Endometrial microvascular endothelial cells (primary cell): Measurements from ENCODE around the gene VRK3. TPM values are rescaled to one million over a fixed set of nuclear protein-coding genes. Genes with fewer than 3 reads are reported as not detected.

Source experiments
- in situ Hi-C: cut with HindIII; loops from 2 replicates; pipeline ENCODE4 v1.10.0; 2017; ENCODE audit warnings: low sequenced_read_pairs, low pct_unique_long_range_greater_than_20kb; ENCODE audit errors: inconsistent ontology term
- total RNA-seq: library from RNA; depleted of rRNA; stranded (reverse); fragments of >200 nt; gene quantifications from one replicate; pipeline ENCODE4 v1.2.3, GENCODE V29; 2015; ENCODE audit errors: inconsistent ontology term

The VRK3 gene
- total RNA-seq, 1 donor from 2014 or later = 44.6 TPM

- in situ Hi-C loops = no loop called here
Observed at GRCh38 chr19:50000038-50000840, 24.9 kb downstream of the VRK3 start.

DNA sequence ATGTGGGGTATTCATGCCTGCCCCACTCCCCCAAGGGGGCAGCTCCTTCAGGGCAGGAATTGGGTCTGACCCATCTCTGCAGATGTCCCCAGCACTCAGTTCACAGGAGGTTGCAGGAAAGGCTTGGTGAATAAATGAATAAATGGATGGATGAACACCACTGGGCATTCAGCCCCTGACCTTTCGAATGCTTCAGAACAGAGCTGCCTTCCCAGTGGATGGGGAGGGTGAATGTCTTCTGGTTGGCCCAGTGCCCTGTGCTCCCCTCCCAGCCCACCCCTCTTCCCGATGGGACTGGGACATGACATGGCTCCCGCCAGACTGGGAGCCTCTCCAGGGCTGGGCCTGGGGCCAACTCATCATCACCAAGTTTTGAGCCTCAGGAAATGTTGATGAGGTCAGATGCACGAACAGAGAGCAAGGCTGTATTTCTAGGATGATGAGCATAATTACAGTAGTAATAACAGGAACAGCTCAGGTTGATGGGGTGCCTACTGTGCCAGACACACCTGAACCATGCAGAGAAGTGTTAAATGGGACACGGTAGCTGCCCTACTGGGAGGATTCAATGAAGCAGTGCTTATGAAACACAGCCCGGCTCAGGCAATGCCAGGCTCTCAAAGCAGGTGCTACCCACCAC is 25.7 kb downstream of the VRK3 start:
- in situ Hi-C loops = no loop called here

GRCh38 chr19:49997709-49998108 is 27.5 kb downstream of the VRK3 start:
- in situ Hi-C loops = no loop called here

GRCh38 chr19:49988433-49988832 is 36.7 kb downstream of the VRK3 start:
- in situ Hi-C loops = no loop called here

GRCh38 chr19:49988007-49988406 is 37.2 kb downstream of the VRK3 start:
- in situ Hi-C loops = no loop called here

- in situ Hi-C loops = no loop called here
Observed at GRCh38 chr19:49987159-49987698, 37.9 kb downstream of the VRK3 start.

GRCh38 chr19:49986354-49986753 is 38.8 kb downstream of the VRK3 start:
- in situ Hi-C loops = no loop called here

DNA sequence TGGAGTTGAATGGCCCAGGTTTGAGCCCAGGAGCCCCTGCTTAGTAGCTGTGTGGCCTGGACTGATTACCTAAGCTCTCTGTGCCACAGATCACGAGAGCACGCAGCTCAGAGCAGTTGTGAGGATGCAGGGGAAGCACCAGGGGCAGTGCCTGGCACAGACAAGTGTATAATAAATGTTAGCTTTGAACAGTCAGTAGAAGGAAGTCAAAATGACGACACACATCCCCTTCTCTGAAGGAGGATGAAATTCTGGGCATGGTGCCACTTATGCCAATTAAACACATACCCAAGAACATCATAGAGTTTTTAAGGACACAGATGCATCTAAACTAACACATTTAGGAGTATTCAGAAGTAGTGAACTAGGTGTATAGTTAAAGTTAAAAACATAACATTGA is 39.3 kb downstream of the VRK3 start:
- in situ Hi-C loops = no loop called here

DNA sequence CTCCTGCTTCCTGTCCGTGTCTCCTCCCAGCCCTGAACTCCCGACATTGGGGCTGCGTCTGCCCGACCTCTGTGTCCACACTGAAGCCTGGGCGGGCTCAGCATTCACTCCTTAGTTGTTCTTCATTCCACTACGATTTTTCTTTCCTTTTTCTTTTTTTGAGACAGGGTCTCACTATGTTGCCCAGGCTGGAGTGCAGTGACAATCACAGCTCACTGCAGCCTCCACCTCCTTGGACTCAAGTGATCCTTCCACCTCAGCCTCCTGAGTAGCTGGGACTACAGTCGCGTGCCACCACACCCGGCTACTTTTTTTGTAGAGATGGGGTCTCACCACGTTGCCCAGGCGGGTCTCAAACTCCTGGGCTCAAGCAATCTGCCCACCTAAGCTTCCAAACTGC is 40.7 kb downstream of the VRK3 start:
- in situ Hi-C loops = no loop called here

DNA sequence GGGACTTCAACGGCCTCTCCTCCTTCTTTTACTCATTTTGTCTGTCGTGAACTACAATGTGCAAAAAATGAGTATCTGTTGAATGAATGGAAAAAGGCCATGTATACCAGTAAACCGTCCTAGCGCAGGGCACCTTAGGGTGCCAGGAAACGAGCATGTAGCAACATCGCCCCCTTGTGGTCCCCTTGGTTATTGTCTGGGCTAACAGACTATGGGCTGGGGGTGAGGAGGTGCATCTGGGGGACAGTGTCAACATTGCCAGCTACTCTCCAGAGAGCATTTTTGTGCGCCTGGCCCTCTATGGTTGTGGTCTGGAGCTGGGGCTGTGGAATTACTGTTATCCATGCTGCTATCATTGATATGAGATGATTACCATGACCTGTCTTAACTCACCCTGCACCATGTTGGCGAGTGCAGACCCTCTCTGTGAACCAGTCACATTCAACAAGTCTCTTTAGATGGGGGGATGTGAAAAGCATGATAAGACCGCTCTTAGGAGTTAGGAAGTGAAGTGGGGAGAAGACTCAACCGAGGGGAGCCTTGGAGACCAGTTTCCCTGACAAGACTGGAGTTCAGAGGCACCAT is 41.4 kb downstream of the VRK3 start:
- in situ Hi-C loops = no loop called here

GRCh38 chr19:49981603-49982593 is 43.3 kb downstream of the VRK3 start:
- in situ Hi-C loops = no loop called here

DNA sequence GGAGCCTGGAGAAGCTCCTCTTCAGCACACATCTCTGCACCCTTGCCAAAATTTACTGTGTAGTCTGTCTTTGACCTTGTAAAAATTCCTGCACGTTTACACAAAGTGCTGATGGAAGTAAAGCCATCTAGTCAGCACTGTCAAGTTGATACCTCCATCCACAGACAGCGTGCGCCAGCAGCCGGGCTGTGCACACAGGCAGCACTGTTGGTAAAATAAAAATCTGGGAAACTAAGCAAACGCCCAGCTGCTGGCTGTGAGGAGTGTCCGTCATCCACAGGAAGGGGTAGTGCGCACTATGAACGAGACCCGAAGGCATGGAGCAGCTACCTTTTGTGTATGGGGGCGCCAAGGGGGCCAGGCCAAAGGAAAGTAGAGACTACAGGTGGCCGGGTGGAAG is 46.8 kb downstream of the VRK3 start:
- in situ Hi-C loops = no loop called here

DNA sequence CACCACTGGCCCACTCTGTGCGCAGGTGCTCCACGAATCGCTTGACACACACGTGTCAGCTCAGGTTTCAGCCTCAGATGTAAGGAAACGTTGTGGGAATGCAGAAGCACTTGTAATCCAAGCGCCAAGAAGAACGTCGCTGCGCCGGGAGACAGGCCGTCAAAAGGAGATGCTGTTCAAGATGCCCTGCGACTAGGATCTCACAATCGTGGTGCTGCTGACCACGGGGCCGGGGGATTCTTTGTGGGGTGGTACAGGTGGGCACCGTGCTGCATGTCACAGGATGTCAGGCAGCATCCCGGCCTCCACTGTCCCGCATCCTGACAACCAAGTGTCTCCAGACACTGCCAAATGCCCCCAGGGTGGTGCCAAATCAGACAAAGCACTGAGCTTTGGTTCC is 47.3 kb downstream of the VRK3 start:
- in situ Hi-C loops = no loop called here

DNA sequence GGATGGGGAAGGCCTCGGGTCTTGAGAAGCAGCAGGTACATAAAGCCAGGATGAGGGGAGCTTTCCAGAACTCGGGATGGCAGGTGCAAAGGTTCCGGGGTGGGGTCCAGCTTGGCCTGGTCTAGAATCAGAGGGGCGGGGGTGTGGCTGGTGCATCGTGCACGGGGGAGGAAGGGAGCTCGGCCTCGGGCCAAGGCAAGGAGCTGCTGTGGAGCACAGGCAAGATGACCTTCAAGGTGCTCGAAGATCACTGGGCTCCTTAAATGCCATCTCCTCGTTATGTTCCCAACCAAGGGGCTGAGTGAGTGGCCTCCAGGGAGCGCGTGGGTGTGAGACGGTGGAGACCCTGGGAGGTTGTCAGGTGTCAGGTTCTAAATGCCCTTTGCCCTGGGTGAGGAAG is 48.1 kb downstream of the VRK3 start:
- in situ Hi-C loops = no loop called here

- in situ Hi-C loops = no loop called here
Observed at GRCh38 chr19:49976496-49976895, 48.7 kb downstream of the VRK3 start.

DNA sequence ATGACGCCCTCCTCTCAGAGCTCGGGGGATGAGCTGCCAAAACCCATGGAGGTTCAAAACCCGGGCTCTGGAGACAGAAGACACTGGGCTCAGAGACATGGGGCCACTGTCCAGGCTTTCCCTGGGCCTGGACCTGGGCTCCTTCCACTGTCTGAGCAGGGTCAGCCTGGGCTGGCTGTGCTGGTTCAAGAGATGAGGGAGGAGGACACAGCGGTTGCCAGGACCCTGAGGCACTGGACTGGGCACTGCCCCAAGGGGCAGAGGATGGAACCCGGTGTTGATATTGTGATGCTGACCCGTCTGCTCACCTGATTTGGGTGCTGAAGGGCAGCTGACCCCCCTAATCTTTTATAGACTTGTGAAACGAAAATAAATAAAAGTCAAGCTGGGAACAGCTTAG is 50.1 kb downstream of the VRK3 start:
- in situ Hi-C loops = no loop called here

- in situ Hi-C loops = no loop called here
Observed at GRCh38 chr19:49973987-49974386, 51.2 kb downstream of the VRK3 start.

DNA sequence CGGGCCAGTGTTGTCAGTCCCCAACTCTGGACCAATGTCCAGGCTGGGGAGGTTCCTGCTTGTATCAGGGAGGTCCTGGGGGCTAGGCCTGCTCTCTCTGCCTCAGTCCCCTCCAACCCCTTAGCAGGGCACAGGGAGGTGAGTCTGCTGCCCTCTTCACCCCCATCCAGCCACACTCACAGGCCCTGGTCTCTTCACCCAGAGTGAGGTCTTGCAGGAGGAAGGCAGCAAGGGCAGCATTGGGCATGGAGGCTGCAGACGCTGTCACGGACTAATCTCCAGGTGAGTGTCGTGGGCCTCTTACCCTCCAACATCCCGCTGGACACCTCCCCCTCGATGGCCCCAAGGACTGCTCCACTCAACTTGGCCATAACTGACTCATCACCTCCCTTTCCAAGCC is 52.3 kb downstream of the VRK3 start:
- in situ Hi-C loops = no loop called here

GRCh38 chr19:49971991-49972411 is 53.2 kb downstream of the VRK3 start:
- in situ Hi-C loops = no loop called here
